GM13976 (cell line): ENCODE data around the gene RRP9.
A peak's percentile ranks its signal among the peaks of the same experiment; 100 is the strongest.

ENCODE experiments used
- DNase-seq: peaks from one replicate; pipeline ENCODE4 v3.0.0; 2012; ENCODE audit warnings: low spot score
- CTCF ChIP-seq: IDR thresholded peaks from 2 replicates; pipeline ENCODE4 v1.5.1; 2012; ENCODE audit warnings: borderline replicate concordance, mild to moderate bottlenecking; ENCODE audit not compliant: insufficient read depth; ENCODE audit errors: extremely low read depth, missing control alignments, control extremely low read depth
- in situ Hi-C: fragments of 300-500 bp; cut with MboI; formaldehyde crosslinking; loops from one replicate; pipeline ENCODE4 v1.12.0; 2022; ENCODE audit warnings: low sequenced_read_pairs, mixed read lengths, inconsistent platforms; ENCODE audit not compliant: unreplicated experiment

The RRP9 gene

GRCh38 chr3:51944451-51945021 is 2.8 kb upstream of the RRP9 start:
- no peak for DNase-seq
- in situ Hi-C loops, result no loop called here
- TF ChIP-seq CTCF, result no peak

- no peak for DNase-seq
- no peak for TF ChIP-seq CTCF
- in situ Hi-C loops, result no loop called here
Measured at GRCh38 chr3:51943451-51944391, 2.0 kb upstream of the RRP9 start.

- in situ Hi-C loops, result no loop called here
- no peak for TF ChIP-seq CTCF
- DNase-seq, result peak; percentile 91
Measured at GRCh38 chr3:51942603-51943450, 1.1 kb upstream of the RRP9 start.

- in situ Hi-C loops, result no loop called here
- TF ChIP-seq CTCF, result no peak
- DNase-seq, result no peak
Measured at GRCh38 chr3:51941463-51941797, 274 bp downstream of the RRP9 start.

- no peak for TF ChIP-seq CTCF
- in situ Hi-C loops, result no loop called here
- DNase-seq, result no peak
Measured at GRCh38 chr3:51940648-51941462, 849 bp downstream of the RRP9 start.

- TF ChIP-seq CTCF, result no peak
- in situ Hi-C loops, result no loop called here
- DNase-seq, result no peak
Measured at GRCh38 chr3:51938780-51939425, 2.8 kb downstream of the RRP9 start.
